Measurements from ENCODE around the gene CDC16. TPM values are rescaled to one million over a fixed set of nuclear protein-coding genes. Genes with fewer than 3 reads are reported as not detected.

CDC16 gene
- total and polyA plus RNA-seq, 9 of the 15 experiments (the other 6 are each of a cell fraction or from before 2014, with no cell fraction given), result 23.2 to 102 (median 51.6) TPM

GRCh38 chr13:114226699-114227323 lies 7.9 kb upstream of the CDC16 start (continued):
- TF ChIP-seq, protein P1, sequence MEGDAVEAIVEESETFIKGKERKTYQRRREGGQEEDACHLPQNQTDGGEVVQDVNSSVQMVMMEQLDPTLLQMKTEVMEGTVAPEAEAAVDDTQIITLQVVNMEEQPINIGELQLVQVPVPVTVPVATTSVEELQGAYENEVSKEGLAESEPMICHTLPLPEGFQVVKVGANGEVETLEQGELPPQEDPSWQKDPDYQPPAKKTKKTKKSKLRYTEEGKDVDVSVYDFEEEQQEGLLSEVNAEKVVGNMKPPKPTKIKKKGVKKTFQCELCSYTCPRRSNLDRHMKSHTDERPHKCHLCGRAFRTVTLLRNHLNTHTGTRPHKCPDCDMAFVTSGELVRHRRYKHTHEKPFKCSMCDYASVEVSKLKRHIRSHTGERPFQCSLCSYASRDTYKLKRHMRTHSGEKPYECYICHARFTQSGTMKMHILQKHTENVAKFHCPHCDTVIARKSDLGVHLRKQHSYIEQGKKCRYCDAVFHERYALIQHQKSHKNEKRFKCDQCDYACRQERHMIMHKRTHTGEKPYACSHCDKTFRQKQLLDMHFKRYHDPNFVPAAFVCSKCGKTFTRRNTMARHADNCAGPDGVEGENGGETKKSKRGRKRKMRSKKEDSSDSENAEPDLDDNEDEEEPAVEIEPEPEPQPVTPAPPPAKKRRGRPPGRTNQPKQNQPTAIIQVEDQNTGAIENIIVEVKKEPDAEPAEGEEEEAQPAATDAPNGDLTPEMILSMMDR (IDR thresholded peaks at IDR 0.05 in 2 of 3, conservative IDR thresholded peaks at IDR 0.05 in 1 of 3; ENCODE audit: insufficient read depth in 2 of 3, low read depth in 1 of 3, low read length in 3 of 3), result peak; percentile 88 to 92 (median 90)
- 0 out of 2 replicates have a peak, but pooled peaks have one; percentile 42 for TF ChIP-seq ATF7 (IDR thresholded peaks at IDR 0.05)
- TF ChIP-seq CBX1 (IDR thresholded peaks at IDR 0.05; ENCODE audit: low read depth), result no peak
- no peak for TF ChIP-seq STAT5B (CRISPR knock-in tag; IDR thresholded peaks at IDR 0.05)
- no peak for TF ChIP-seq CBX3 (IDR thresholded peaks at IDR 0.05; ENCODE audit: borderline replicate concordance in 1 of 2, low read length in 2 of 2)
- peak; percentile 52; the same call in 1 of the 2 replicates for TF ChIP-seq ZBTB33 (CRISPR knock-in tag; IDR thresholded peaks at IDR 0.05)
- TF ChIP-seq CLOCK (CRISPR knock-in tag; IDR thresholded peaks at IDR 0.05; ENCODE audit: borderline replicate concordance), result no peak
- no peak for TF ChIP-seq KAT7 (CRISPR knock-in tag; IDR thresholded peaks at IDR 0.05; ENCODE audit: borderline replicate concordance)
- TF ChIP-seq ZNF778 (CRISPR knock-in tag; IDR thresholded peaks at IDR 0.05), result no peak
- no peak for TF ChIP-seq KDM1A (IDR thresholded peaks at IDR 0.05)
- TF ChIP-seq E2F5 (CRISPR knock-in tag; IDR thresholded peaks at IDR 0.05), result no peak
- TF ChIP-seq ZFP36 (IDR thresholded peaks at IDR 0.05; ENCODE audit: low read depth, low read length, partially characterized antibody), result no peak
- TF ChIP-seq ELK1 (CRISPR knock-in tag; IDR thresholded peaks at IDR 0.05), result no peak
- TF ChIP-seq ZNF639 (CRISPR knock-in tag; conservative IDR thresholded peaks at IDR 0.05 in 1 of 2, IDR thresholded peaks at IDR 0.05 in 1 of 2), result no peak
- TF ChIP-seq SIN3B (IDR thresholded peaks at IDR 0.05; ENCODE audit: low read depth), result no peak
- no peak for TF ChIP-seq HEY1 (CRISPR knock-in tag; IDR thresholded peaks at IDR 0.05; ENCODE audit: borderline replicate concordance)
- no peak for TF ChIP-seq YBX1 (IDR thresholded peaks at IDR 0.05)
